Frontal cortex (tissue), 4 donors: Measurements from ENCODE around the gene LYRM7. TPM values are rescaled to one million over a fixed set of nuclear protein-coding genes. Genes with fewer than 3 reads are reported as not detected.
"Not testable (repeated sequence)": the region's sequence is repeated elsewhere in the genome, so short reads cannot be mapped to it uniquely, and the experiment has no call there.

Experiments used
- DNase-seq, 2 donors: peaks; one replicate each; pipeline ENCODE4 v3.0.0; 2012; ENCODE audit warnings: low spot score in 2 of 2
- FAIRE-seq: peaks from 2 replicates; lab custom pipeline; 2012; peaks lifted over from hg19 to GRCh38; lab: Jason Lieb, UNC
- total RNA-seq: library from RNA; depleted of rRNA; stranded (reverse); fragments of >200 nt; gene quantifications from one replicate; pipeline ENCODE4 v1.2.3, GENCODE V29; 2014
- donor health status: control.
- donor health status: control.
- donor health status: control.

Gene LYRM7
- total RNA-seq: 30.2 TPM

DNA sequence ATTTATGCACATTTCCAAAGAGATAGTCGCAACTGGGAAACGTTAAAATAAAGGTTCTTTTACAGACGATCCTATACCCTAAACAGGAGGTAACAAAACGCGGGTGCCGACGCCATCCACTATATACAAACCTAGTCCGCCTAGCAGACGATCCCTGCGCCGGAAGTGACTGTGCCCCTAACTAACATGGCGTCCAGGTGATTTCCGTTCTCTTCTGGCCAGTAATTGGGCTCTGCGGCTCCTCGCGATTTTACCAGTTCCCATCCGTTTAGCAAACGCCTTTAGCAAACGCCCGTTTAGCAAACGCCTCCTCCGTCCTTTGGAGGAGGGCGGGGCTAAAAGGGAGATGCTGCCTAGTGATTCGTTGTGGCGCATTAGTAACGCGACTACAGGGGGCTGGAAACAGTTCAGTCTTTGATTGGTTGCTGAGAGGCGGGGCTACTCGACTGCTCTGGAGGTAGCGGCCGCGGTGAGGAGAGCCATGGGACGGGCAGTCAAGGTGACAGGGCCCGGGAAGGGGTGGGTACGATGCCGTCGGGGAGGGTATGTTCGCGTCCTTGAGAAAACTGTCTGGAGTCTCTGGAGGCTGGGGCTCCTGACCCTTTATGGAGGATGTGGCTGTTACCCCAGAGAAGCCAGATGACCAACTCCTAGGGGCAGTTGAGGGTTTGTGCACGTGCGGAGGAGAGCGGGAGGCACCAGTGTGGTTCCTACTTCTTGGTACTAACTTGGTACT lies at the start of gene LYRM7:
LYRM7 (plus strand) TSS at position 405 of the 736 bp plus-strand sequence; CDS start at position 482, 77 bp downstream.
- FAIRE-seq: peak; percentile 50

DNA sequence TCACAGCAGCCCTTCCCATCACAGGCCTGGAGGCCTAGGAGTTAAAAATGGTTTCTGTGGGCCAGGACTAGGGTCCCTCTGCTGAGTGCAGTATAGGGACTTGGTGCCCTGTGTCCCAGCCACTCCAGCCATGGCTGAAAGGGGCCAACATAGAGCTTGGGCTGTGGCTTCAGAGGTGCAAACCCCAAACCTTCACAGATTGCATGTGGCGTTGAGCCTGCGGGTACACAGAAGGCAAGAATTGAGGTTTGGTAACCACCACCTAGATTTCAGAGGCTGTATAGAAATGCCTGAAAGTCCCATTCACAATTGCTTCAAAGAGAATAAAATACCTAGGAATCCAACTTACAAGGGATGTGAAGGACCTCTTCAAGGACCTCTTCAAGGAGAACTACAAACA lies 43.5 kb upstream of the LYRM7 start:
- not testable (repeated sequence) for DNase-seq, FAIRE-seq

More for the DNA sequence above, at the start of gene LYRM7:
- peak; percentile 70 to 83 for DNase-seq

DNA sequence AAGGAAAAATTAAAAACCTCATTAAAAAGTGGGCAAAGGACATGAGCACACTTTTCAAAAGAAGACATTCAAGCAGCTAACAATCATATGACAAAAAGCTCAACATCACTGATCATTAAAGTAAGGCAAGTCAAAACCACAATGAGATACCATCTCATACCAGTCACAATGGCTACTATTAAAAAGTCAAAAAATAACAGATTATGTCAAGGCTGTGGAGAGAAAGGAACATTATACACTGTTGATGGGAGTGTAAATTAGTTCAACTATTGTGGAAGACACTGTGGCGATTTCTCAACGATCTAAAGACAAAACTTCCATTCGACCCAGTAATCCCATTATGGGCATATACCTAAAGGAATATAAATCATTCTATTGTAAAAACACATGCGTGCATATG lies 41.4 kb upstream of the LYRM7 start:
- no peak for FAIRE-seq
- no peak for DNase-seq

DNA sequence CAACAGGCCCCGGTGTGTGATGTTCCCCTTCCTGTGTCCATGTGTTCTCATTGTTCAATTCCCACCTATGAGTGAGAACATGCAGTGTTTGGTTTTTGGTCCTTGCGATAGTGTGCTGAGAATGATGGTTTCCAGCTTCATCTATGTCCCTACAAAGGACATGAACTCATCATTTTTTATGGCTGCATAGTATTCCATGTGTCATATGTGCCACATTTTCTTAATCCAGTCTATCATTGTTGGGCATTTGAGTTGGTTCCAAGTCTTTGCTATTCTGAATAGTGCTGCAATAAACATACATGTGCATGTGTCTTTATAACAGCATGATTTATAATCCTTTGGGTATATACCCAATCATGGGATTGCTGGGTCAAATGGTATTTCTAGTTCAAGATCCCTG lies 37.7 kb upstream of the LYRM7 start:
- FAIRE-seq, DNase-seq: not testable (repeated sequence)

DNA sequence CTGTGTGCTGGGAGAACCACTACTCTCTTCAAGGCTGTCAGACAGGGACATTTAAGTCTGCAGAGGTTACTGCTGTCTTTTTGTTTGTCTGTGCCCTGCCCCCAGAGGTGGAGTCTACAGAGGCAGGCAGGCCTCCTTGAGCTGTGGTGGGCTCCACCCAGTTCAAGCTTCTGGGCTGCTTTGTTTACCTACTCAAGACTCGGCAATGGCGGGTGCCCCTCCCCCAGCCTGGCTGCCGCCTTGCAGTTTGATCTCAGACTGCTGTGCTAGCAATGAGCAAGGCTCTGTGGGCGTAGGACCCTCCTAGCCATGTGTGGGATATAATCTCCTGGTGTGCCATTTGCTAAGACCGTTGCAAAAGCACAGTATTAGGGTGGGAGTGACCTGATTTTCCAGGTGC lies 32.3 kb upstream of the LYRM7 start:
- DNase-seq, FAIRE-seq: not testable (repeated sequence)

DNA sequence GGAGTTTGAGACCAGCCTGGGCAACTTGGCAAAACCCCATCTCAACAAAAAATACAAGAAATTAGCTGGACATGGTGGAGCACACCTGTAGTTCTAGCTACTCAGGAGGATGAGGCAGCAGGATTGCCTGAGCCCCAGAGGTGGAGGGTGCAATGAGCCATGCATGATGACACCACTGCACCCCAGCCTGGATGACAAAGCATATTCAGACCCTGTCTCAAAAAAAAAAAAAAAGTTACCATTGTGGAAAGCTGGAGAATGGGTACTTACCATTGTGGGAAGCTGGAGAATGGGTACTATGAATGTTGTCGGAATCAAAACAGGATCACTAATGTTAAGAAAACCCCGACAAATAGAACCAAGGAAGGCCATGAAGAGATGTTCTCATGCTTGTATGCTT lies 31.4 kb upstream of the LYRM7 start:
- DNase-seq: no peak

DNA sequence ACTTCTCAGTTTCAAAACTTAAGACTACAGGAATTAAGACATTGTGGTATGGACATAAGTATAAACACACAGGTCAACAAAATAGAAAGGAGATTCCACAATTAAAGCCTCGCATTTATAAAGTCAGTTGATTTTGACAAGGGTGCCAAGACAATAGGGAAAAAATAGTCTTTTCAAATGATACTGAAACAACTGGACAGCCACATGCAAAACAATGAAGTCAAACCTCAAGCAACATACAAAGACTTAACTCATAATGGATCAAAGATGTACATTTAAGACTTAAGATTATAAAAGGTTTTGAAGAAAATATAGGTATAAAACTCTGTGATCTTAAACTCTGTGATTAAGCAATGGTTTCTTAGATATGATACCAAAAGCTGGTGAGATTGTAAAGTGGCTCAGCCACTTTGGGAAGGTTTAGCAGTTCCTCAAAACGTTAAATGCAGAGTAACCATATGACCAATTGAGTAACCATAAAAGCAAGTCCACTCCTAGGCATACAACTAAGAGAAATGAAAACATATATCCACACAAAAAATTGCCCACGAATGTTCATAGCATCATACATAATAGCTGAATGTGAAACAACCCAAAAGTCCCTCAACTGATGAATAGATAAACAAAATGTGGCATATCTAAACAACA lies 27.6 kb upstream of the LYRM7 start:
- DNase-seq (no peak), FAIRE-seq (no peak)

More for the DNA sequence above, 31.4 kb upstream of the LYRM7 start:
- FAIRE-seq: no peak

DNA sequence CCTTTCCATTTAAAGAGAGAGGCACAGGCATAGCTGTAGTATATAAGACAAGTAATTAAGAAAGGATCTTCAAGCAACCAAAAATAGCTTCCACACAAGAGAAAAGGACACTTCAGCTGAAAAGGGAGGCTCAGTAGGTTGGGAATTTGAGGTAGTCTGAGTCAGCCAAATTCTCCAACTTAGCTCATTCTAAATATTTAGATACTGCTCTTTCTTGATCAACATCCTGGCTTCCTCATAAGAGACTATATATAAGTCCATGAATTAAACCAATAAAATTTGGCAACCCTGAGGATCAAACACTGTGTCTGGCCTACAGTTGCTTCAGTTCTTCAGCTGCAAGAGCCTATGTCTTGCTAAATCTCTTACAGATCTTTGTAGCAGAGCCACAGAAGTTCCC lies 23.5 kb upstream of the LYRM7 start:
- DNase-seq (no peak), FAIRE-seq (no peak)

DNA sequence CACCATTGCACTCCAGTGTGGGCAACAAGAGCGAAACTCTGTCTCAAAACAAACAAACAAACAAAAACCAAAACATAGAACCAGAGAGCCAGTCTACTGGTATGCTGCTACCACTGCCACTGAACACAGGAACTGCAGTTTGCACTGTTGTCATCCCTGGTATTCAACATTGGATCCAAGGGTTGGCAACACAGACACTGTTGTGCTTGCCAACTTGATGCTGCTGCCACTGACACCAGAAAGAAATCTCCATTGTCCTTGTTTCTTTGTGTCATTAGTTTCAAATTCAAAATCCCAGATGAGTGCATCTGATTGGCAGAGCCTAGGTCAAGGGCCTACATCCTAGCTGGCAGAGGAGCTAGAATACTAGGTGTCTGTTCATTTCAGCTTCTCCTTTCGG lies 21.9 kb upstream of the LYRM7 start:
- DNase-seq (peak in 1 of 2 donors; percentile 34), FAIRE-seq (no peak)

DNA sequence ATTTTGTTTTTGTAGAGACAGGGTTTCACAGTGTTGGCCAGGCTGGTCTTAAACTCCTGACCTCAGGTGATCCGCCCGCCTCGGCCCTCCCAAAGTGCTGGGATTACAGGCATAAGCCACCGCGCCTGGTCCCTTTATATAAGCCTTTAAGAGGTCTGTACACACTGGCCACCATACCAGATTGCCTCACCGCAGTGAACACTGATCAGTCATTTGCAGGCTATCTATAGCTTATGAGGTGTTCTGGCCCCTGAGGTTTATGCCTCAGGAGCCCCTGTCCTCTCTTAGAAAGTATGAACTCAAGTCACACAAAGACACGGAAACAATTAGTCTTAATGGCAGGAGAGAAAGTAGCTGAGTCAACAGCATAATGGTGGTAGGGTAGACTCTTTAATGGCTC lies 20.3 kb upstream of the LYRM7 start:
- DNase-seq (no peak), FAIRE-seq (no peak)

DNA sequence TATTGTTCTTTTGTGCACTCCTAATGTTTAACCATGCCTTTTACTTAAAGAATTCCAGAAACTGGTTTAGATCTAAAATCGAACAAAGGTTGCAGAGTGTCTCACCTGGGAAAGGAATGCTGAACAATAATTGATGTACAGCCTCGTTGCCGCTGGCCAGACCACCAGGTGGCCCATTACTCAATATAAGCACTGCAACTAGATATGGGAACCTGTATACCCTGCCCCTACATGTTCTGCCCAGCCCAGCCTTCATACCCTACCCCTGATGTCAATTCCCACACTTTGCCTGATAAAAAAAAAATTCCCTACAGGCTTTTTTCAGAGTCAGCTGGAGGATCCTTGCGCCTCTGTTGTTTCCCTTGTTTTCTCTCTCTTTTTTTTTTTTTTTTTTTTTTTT lies 19.5 kb upstream of the LYRM7 start:
- DNase-seq (no peak), FAIRE-seq (no peak)

DNA sequence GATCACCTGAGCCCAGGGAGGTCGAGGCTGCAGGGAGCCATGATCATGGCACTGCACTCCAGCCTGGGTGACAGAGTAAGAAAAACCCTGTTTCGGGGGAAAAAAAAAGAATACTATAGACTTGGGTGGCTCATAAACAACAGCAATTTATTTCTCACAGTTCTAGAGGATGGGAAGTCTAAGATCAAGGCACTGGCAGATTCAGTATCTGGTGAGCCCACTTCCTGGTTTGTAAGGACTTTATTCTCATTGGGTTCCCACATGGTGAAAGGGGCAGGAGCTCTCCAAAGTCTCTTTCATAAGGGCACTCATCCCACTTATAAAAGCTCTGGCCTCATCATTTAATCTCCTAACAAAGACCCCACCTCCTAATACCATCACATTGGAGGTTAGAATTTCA lies 14.4 kb upstream of the LYRM7 start:
- FAIRE-seq (no peak), DNase-seq (no peak)

DNA sequence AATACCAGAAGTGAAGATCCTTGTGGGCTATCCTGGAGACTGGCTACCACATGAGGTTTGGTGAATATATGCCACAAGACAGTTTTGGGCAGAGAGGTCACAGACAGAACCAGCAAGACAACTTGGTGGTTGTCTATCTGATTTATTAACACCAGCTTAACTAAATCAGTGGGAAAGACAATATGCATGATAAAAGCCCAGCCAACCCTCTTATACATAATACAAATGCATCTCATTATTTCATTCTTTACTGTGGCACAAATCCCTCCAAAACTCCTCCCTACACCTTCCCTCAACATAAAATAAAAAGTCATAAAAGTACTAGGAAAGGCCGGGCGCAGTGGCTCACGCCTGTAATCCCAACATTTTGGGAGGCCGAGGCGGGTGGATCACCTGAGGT lies 13.8 kb upstream of the LYRM7 start:
- DNase-seq (no peak), FAIRE-seq (no peak)

DNA sequence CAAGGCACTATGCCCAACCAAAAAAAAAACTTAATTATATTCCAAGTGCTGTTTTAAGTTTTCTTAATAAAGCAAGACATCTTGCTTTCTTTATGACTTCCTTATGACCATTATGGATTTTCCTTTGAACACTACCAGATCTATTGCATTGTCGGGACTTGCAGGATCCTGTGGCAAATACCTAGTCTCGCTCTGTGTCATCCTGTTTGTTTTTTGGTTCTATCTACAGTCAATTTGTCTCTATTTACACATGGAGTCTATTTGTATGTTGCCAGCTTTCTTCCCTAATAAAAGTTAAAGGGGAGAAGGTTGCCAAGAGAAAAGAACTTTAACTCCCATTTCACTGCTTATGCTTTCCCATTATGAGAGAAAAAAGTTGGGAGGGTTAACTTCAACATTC lies 10.6 kb upstream of the LYRM7 start:
- DNase-seq (no peak), FAIRE-seq (no peak)

DNA sequence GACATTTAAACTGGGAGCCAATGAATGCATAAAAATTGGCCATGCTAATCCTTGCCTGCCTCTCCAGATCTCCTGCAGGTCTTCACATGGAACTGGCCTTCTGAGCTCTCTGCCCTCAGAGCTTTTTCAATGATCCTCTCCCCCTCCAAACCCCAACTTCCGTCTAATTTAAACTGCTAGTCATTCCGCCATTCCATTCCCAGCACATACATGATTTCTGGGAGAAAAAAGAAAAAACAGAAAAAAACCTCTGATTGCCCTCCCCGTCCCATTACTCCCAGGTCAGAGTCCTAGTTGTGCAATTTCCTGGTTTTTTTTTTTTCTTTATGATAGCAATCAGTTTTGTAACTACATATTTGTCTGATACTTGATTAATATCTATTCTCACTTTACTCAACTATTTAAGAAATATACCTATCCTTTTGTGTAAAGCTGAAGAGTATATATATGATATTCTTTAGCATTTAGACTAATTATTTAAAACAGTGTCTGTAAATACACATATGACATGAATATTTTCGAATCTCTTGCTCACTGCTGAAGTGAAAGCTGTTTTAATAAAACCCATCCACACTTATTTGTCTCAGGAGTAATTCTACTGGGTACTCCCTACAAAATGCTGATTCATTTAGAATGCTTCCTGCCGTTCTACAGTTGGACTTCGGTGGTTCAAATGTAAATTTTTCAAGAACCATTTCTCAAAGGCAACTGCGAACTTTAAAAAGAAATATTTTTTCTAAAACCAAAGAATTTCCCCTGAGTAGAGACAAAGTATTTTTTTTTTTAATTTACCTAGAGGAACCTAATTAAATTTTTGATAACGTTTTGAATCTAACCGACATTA lies 7.2 kb upstream of the LYRM7 start:
- no peak for FAIRE-seq
- DNase-seq: no peak

DNA sequence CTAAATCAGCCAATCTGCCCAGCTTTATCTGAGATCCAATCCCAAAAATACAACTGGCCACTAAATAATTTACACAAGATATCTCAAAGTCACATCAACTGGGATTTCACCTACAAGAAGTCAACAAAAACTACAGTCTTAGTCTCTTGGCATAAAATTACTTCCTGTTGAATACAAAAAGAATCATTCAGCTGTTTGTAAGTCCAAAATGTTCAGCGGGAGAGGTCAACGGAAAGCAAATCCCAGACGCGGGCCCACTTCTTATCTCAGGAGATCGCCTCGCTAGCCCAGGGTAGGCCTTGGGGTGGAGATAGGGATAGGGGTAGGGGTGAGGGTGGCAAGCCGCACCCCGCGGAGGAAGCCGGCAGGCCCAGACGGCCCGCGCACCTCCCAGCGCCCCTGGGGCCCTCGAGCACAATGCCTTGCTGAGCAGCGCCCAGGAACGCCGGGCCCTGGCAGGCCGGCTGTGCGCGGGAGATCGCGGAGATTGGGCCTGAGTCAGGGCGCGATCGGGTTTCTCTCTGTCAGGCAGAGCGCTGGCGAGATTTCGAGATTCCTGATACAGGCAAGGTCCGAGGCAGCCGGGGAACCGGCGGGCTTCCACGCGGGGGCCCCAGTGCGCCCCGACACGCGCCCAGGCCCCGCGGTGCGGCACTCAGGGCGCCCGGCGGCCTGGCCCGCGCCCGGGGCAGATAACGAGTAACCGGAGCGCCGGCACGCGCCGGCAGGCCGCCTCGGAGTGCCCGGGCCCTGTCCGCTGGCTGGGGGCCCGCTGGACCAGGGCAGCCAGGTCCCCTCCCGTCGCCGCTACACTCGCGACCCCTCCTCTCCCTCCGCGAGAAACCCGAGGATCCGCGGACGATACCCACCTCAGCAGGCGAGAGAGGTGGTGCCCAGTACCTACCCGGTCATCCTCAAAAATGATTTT lies 6.3 kb upstream of the LYRM7 start:
- FAIRE-seq: no peak
- DNase-seq: peak; percentile 70 to 78

DNA sequence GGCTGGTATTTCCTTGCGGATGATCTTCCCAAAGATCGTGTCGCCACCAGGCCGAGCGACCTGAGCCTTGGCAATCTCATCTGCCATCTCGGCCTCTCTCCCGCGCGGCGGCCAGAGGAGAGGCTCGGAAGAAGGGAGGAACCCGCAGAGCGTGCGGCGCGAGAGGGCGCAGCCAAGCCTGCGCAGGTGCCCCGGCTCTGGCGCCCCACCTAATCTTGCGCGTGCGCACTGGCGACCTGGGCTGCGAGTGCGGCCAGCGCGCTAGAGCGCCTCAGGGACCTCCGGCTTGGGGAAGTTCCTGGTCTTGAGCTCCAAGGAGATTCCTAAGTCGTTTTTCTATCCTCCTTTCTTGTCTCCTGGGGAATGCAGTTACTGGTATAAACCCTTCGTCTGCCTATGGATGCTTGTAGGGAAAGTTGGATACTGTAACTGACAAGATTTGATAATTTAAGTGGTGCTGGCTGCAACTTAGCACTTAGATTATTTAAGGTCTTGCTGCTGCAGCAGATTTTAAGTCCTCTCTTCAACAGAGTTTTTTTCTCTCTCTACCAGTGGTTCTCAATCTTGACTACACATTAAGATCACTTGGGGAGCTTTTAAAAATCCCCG lies 5.5 kb upstream of the LYRM7 start, which contains the start of gene HINT1:
HINT1 (minus strand) TSS at position 138 of the 609 bp plus-strand sequence; CDS start at position 87, 51 bp downstream.
- no peak for FAIRE-seq
- DNase-seq: peak; percentile 85 to 86

DNA sequence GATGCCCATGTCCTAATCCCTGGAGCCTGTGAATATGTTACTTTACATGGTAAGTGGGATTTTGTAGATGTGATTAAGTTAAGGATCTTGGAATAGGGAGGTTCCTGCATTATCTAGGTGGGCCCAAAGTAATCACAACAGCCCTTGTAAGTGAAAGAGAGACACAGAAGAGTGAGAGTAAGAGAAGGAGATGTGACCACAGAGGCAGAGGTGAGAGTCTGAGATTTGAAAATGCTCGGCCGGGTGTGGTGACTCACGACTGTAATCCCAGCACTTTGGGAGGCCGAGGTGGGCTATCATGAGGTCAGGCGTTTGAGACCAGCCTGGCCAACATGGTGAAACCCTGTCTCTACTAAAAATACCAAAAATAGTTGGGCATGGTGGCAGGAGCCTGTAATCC lies 3.1 kb upstream of the LYRM7 start:
- FAIRE-seq: no peak
- DNase-seq: no peak
